ENCODE results near the gene CNOT6L. TPM values are rescaled to one million over a fixed set of nuclear protein-coding genes. Genes with fewer than 3 reads are reported as not detected.
A peak's percentile ranks its signal among the peaks of the same experiment; 100 is the strongest.

CNOT6L gene
- total RNA-seq, 1 experiment from 2014 or later = 1.9 TPM

DNA sequence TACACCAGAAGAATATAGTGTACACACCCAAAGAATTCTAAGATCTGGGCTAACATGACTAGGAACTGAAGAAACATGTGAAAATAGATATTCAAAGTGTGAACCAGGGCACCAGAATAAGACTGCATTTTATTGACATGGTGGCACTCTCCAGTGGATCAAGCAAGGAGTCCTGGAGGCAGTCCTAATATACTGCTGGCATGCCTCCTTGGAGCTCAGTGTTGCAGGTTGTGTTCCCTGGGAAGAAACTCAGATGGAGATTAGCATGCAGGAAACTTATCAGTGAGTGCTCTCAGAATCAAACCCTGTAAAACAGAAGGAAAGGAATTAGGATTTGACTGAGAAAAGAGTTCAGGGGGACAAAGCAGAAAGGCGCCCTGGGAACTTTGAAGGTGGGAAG is 108.5 kb downstream of the CNOT6L start:
- no peak overlapping the region for H3K4me3 ChIP-seq
- H3K27me3 ChIP-seq = no peaks in the 10 kb centered on the region
- H3K9me3 ChIP-seq = no peaks in the 10 kb centered on the region
- no peak for DNase-seq
- H3K36me3 ChIP-seq = no peaks in the 10 kb centered on the region

DNA sequence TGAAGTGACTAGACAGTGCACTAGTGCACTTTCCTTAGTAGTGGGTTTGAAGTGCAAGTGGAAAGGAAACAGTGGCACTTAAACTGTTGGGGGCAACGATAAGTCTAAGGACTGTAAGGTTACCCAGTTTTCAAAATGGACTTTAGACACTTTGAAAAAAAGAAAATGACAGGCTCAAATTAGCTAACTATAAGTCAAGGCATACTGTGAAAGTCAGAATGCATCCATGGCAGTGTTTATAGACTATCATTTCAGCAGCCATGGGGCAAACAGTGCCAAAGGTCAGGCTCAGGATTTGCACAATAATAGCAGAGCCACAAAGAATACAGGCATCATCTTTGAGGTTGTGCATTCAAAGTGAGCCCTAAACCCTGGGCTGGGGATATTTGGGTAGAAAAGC is 109.1 kb downstream of the CNOT6L start:
- Histone ChIP-seq H3K36me3 (no peaks in the 10 kb centered on the region), H3K9me3 (no peaks in the 10 kb centered on the region), H3K27me3 (no peaks in the 10 kb centered on the region), H3K4me3 (no peak overlapping the region)
- DNase-seq = no peak

DNA sequence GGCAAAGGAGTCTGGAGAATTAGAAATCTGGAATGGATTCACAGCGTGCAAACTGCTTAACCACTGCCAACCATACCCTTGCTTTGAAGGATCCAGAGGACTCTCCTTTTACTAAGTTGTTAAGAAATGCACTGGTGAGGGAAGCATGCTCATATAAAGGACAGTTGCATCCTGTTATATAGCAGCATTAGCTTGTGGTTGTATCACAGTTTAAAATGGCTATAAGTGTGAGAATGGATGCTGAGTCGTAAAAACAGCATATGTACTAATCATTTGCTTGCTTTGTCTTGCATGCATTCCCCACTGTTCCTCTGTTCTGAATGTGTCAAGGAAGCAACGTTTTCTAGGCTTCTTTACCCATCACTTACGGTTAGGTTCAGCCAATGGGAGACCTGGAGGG is 112.5 kb downstream of the CNOT6L start:
- H3K4me3 ChIP-seq = no peak overlapping the region
- H3K9me3 ChIP-seq = no peaks in the 10 kb centered on the region
- no peaks in the 10 kb centered on the region for H3K36me3 ChIP-seq
- no peak for DNase-seq
- H3K27me3 ChIP-seq = no peaks in the 10 kb centered on the region

DNA sequence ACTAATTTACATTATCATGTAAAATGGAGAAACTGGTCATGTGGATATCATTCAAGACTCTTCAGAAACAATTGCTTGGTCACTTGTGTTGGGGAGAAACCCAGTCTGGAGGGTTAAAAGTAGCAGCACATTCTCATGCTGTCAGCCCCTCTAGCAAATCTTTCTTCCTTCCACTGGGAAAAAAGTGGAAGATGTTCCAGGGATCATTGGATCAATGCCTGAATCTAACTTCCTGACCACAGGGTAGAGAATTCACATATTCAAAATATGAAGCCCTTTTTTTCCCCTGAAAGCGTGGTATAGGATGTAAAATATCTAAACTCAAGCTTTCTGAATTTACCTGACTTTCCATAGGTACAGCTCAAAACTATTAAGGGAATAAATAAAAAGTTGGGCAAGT is 115.5 kb downstream of the CNOT6L start:
- DNase-seq = no peak
- H3K4me3 ChIP-seq = no peak overlapping the region
- no peaks in the 10 kb centered on the region for H3K36me3 ChIP-seq
- no peaks in the 10 kb centered on the region for H3K9me3 ChIP-seq
- no peaks in the 10 kb centered on the region for H3K27me3 ChIP-seq

DNA sequence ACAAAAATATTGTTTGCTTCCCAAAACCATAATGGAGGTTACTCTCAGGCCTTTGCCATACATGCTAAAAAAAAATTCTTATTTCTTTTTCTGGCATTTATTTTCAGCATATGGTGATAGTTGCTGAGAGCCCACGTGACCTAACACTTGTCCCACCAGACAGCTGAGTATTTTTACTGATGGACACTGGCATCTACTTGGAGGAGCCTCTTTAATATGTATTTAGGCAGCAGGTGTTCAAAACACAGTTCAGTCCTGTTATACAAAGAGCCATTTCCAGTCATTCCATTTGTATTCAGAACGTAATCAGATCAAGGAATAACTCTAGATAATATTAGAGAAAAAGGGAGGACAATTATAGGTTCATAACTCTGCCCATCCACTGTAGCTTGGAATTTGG is 118.0 kb downstream of the CNOT6L start:
- Histone ChIP-seq H3K4me3 (no peak overlapping the region), H3K36me3 (no peaks in the 10 kb centered on the region), H3K27me3 (no peaks in the 10 kb centered on the region), H3K9me3 (no peaks in the 10 kb centered on the region)
- DNase-seq = no peak

DNA sequence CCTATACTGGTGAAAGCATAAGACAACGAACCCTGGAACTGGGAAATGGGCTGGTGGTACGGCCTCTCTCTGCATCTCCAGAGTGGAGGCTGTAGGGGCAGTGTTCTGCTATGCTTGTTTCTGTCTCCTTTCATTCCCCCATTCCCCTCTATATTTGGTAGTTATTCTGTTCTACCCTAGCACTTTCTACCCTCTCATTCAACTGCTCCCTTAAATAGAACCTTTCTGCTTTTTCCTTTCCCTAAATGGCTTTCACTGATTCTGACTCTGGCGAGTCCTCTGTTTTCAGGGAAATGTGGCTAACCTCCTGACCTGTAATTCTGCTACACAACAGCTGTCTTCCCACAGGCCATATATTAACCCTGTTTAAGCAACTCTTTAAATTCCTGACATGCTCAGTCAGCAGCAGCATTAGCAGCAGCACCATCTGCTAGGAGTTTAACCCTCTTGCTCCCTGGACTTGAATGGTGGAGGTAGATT is 119.4 kb downstream of the CNOT6L start:
- Histone ChIP-seq H3K27me3 (no peaks in the 10 kb centered on the region), H3K4me3 (no peak overlapping the region), H3K36me3 (no peaks in the 10 kb centered on the region), H3K9me3 (no peaks in the 10 kb centered on the region)
- DNase-seq = no peak

DNA sequence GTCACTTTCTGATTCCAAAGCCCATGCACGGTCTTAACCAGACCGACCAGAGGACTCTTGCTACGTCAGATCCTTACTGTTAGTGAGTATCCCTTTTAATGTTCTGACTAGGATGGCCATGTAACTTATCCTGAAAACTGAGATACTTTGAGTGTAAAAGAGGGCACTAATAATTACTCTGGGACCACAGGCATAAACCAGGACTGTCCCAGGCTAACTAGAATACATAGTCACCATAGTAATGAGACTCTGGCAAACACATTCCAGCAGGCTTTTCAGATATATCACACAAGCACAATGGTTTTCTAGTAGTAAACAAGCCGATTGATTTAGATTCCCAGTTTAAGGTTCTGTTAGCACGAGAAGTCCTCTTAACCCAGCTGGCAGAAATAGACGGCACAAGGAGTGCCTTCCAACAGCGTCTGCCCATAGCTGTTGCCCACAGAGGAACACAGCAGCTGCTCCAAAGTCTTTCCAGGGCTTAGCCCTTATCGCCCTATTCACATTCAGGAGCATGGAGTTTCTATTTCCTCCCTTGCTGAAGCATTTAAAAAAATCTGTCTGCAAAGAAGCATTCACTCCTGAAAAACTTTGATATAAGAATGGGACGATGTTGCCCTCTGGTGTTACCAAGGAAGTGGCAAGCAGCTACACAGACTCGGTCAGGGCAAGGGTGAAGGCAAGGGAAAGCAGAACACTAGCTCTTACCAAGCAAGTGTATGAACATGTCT is 121.1 kb downstream of the CNOT6L start:
- Histone ChIP-seq H3K9me3 (no peaks in the 10 kb centered on the region), H3K27me3 (no peaks in the 10 kb centered on the region), H3K36me3 (no peaks in the 10 kb centered on the region), H3K4me3 (no peak overlapping the region)
- DNase-seq = peak; percentile 11

DNA sequence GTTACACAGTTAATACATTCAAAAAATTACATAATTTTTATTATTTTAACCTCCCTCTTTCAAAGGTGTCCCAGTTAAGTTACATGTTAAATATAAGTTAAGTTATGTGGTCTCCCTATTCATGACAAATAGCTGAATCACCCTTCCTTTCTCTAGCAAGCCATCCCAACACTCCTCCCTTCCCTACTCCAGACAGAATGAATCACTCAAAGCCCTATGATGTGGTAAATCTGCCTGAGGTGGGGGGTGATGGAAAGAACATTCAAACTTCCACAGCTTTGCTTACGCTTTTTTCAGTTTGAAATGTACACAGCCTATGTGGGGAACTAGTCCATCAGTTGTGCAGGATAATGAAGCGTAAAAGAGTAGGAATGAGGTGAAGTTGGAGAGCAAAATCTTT is 123.4 kb downstream of the CNOT6L start:
- H3K4me3 ChIP-seq = no peak overlapping the region

DNA sequence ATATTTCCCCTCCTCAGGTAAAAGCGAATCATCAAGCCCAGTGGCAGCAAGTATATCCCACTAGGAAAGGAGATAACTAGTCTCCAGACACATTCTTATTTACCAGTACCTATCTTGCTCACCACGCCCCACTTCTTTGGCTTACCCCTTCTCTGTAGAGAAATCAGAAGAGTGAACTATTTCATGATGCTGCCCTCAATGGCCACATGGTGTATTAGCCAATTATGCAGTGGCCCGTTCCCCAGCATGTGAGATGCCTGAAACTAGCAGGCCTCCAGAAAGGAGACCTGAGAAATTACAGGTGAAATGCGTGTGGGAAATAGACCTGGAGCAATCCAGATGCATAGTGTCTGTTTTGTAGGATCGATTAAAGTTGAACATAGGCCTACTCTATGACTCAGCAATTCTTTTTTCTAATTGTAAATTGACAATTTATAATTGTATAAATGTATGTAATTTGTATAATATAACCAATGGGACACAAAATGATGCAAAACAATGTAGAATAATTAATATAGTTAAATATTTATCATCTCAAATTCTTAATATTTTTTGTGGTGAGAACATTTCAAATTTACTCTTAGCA is 126.2 kb downstream of the CNOT6L start:
- no peak for DNase-seq
- Histone ChIP-seq H3K27me3 (no peaks in the 10 kb centered on the region), H3K9me3 (no peaks in the 10 kb centered on the region), H3K4me3 (no peak overlapping the region), H3K36me3 (no peaks in the 10 kb centered on the region)

More for the DNA sequence above, 123.4 kb downstream of the CNOT6L start:
- DNase-seq = peak; percentile 59
- H3K36me3 ChIP-seq = no peaks in the 10 kb centered on the region
- H3K9me3 ChIP-seq = no peaks in the 10 kb centered on the region
- H3K27me3 ChIP-seq = no peaks in the 10 kb centered on the region

DNA sequence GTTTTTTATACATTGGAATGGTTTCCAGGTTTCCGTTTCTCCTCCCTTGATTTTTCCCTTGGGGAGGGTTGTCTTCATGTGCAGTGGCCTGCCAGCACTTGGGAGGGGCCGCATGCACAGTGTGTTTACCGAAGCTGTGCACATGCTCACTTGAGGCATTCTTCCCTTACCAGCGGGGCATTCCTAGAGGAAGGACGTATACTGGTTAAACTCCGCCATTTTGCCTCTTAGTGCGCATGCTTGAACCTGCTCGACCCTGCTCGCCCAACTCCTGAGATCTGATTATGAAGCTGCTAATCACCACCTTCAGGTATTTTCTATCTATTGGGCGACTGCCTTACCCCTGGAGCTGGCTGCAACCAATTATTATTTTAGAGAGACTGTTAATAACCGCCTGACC is 137.4 kb downstream of the CNOT6L start:
- H3K27me3 ChIP-seq = no peaks in the 10 kb centered on the region
- no peak overlapping the region for H3K4me3 ChIP-seq
- no peak for DNase-seq
- H3K9me3 ChIP-seq = no peaks in the 10 kb centered on the region
- no peaks in the 10 kb centered on the region for H3K36me3 ChIP-seq

DNA sequence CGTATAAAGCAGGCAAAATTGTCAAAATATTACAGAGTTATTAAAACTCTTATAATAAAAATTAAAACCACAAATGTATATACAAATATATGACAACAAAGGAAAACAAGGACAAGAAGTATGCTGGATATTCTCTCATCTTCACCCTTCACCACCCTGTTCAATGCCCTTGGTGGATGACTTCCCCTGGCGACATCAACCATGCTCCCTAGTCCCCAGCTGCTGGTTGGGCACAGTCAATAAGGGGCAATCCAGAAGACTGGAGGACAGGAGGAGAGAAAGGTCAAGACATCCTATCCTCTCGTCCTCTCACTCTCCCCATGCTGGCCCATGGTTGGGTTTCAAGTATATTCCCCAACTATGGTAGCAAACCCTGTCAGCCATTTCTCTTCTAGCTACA is 142.3 kb downstream of the CNOT6L start:
- no peak overlapping the region for H3K4me3 ChIP-seq
- DNase-seq = no peak
- no peaks in the 10 kb centered on the region for H3K27me3 ChIP-seq
- H3K36me3 ChIP-seq = no peaks in the 10 kb centered on the region
- H3K9me3 ChIP-seq = no peaks in the 10 kb centered on the region

DNA sequence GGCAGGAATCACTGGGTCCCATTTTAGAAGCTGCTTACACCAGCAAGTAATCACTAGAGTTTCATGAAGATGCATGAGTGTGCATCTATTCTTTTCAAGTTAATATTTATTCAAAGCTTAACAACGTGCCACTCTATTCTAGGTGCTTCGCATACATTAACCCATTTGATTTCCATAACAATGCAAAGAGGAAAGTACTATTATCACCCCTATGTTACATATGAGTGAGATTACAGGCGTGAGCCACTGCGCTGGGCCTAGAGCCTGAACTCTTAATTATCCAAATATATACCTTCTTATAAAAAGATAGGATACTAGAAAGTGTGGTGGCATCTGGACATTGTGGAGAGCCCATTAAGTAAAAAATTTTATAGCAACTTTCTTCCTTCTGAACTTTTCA is 148.1 kb downstream of the CNOT6L start:
- Histone ChIP-seq H3K9me3 (no peaks in the 10 kb centered on the region), H3K36me3 (no peaks in the 10 kb centered on the region), H3K4me3 (no peak overlapping the region), H3K27me3 (no peaks in the 10 kb centered on the region)
- DNase-seq = no peak

DNA sequence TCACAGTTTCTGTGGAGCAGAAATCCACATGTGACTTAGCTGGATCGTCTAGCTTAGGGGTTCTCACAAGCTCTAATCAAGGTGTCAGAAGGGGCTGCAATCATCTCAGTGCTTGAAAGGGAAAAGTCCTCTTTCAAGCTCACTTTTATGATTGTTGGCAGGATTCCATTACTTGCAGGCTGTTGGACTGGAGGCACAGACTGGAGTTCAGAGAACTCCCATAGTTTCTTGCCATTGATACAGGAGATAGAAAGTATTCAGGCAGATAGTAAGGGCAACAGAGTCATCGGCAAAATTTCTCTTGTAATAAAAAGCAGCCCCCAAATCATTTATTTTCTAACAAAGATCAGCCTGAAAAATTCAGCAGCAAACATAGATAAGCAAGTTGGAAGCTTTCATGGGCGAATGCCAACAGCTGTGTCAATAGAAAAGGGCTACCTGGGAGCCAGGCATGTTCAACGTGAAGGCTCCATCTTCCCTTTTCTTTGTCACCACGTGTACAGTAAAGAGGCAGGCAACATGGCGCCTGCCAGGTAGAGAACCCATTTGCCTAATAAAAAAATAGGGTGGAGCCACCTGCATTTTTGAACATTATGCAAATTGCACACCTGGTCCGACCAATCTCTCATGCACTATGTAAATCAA is 149.1 kb downstream of the CNOT6L start:
- Histone ChIP-seq H3K27me3 (no peaks in the 10 kb centered on the region), H3K4me3 (no peak overlapping the region), H3K36me3 (no peaks in the 10 kb centered on the region), H3K9me3 (no peaks in the 10 kb centered on the region)
- no peak for DNase-seq

DNA sequence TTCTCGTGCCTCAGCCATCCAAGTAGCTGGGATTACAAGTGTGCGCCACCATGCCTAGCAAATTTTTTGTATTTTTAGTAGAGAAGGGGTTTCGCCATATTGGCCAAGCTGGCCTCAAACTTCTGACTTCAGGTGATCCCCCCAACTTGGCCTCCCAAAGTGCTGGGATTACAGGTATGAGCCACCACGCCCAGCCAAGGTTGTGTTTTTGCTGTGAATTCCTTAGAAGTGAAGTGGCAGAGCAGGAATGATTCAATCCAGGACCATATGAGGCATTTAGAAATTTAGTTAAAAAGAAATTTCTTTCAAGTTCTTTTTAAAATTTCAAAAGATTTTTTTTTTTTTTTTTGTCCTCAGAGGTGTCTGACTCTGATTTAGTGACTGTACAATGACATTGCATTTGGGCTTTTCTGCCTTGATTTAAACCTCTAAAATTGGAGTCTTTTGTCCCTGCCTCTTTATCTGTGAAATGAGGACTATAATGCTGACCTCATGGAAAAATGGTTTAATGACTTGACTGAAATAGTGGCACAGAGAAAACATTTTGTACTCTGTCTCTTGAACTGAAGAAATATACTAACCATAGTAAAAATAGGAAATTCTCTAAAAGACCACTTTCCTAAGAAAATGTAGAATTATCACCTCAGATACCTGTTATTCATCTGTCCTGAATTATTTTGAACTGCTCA is 153.6 kb downstream of the CNOT6L start:
- DNase-seq = no peak
- Histone ChIP-seq H3K36me3 (no peaks in the 10 kb centered on the region), H3K27me3 (no peaks in the 10 kb centered on the region), H3K9me3 (no peaks in the 10 kb centered on the region), H3K4me3 (no peak overlapping the region)
